HepG2 (cell line): ENCODE data around the gene TC2N. TPM values are rescaled to one million over a fixed set of nuclear protein-coding genes. Genes with fewer than 3 reads are reported as not detected.

Experiments
- ATAC-seq: fragments of 200-7000 bp; cut with Tn5 transposase; 3 replicates; pipeline ENCODE4 v1.9.1; 2020; ENCODE audit warnings: mild to moderate bottlenecking, moderate library complexity
- Bru-seq: library from RNA; stranded (reverse); fragments of 400-500 nt; gene quantifications from one replicate; lab custom pipeline; 2021; lab: Mats Ljungman, UMichigan
- BruChase-seq, 2 experiments: library from RNA; stranded (reverse); fragments of 400-500 nt; gene quantifications; one replicate each; lab custom pipeline; 2021; lab: Mats Ljungman, UMichigan
- BruUV-seq: library from RNA; stranded (reverse); fragments of 400-500 nt; replicated peaks from 2 replicates; lab custom pipeline; 2021; lab: Mats Ljungman, UMichigan
- CTCF ChIA-PET: fragments of 300-600 bp; formaldehyde crosslinking; extraction: SDS; loops from one replicate; lab custom pipeline; 2021; ENCODE audit warnings: low total read pairs, inconsistent platforms, low intra/inter-chr PET ratio; lab: Yijun Ruan, JAX
- POLR2A ChIA-PET: fragments of 350-600 bp; sonication (Branson Sonifier 250); formaldehyde crosslinking; loops from one replicate; lab custom pipeline; 2020; ENCODE audit warnings: antibody characterized with exemption, inconsistent platforms; lab: Yijun Ruan, JAX
- DNase-seq: peaks from one replicate; pipeline ENCODE4 v3.0.0-alpha.2; 2015; ENCODE audit warnings: low spot score
- FAIRE-seq: peaks from 3 replicates; lab custom pipeline; 2011; peaks lifted over from hg19 to GRCh38; lab: Jason Lieb, UNC
- H2AFZ ChIP-seq: one replicate; pipeline ENCODE4 v1.6.1; 2011; ENCODE audit warnings: low read length, inconsistent platforms
- H3K27ac ChIP-seq: fragments of 300-600 bp; 3 replicates; pipeline ENCODE4 v1.8.0; 2011; ENCODE audit warnings: mixed run types, mild to moderate bottlenecking, mixed read lengths, low read length, inconsistent platforms; ENCODE audit not compliant: insufficient read depth; ENCODE audit errors: extremely low read length
- H3K27me3 ChIP-seq, 2 experiments: fragments of 200-600 bp in 1 of 2; 2 replicates in 1 of 2; 3 replicates in 1 of 2; pipeline versions ENCODE4 v1.6.0 to v1.8.0; 2011; ENCODE audit warnings: low read length in 2 of 2, mild to moderate bottlenecking in 2 of 2, moderate library complexity in 2 of 2, inconsistent platforms in 1 of 2; ENCODE audit not compliant: insufficient read depth in 2 of 2, control insufficient read depth in 1 of 2
- H3K36me3 ChIP-seq, 2 experiments: fragments of 200-600 bp in 1 of 2; replicated peaks in 1 of 2; 2 replicates in 1 of 2; 3 replicates in 1 of 2; pipeline versions ENCODE4 v1.5.1 to v1.8.0; 2011; ENCODE audit warnings: low read length in 2 of 2, inconsistent platforms in 1 of 2; ENCODE audit not compliant: insufficient read depth in 2 of 2, control insufficient read depth in 1 of 2
- H3K4me1 ChIP-seq: 2 replicates; pipeline ENCODE4 v1.5.1; 2012; ENCODE audit warnings: low read length, inconsistent platforms; ENCODE audit not compliant: insufficient read depth
- H3K4me2 ChIP-seq: 2 replicates; pipeline ENCODE4 v1.6.0; 2011; ENCODE audit warnings: low read depth, low read length, inconsistent platforms
- H3K4me3 ChIP-seq, 3 experiments: fragments of 200-600 bp in 1 of 3; sonication (generic), shearing (Covaris generic) in 1 of 3; replicated peaks in 1 of 3; 2 replicates each; pipeline ENCODE4 v1.5.1; 2011 to 2016; ENCODE audit warnings: low read length in 3 of 3, inconsistent platforms in 2 of 3, low read depth in 2 of 3, mild to moderate bottlenecking in 2 of 3, control low read depth in 1 of 3, mixed read lengths in 1 of 3; ENCODE audit not compliant: insufficient read depth in 1 of 3
- H3K79me2 ChIP-seq: one replicate; pipeline ENCODE4 v1.6.1; 2011; ENCODE audit warnings: low read length, inconsistent platforms; ENCODE audit not compliant: insufficient read depth
- H3K9ac ChIP-seq: 2 replicates; pipeline ENCODE4 v1.6.0; 2011; ENCODE audit warnings: mild to moderate bottlenecking, low read depth, low read length, inconsistent platforms; ENCODE audit not compliant: insufficient read depth
- H3K9me3 ChIP-seq: 2 replicates; pipeline ENCODE4 v1.5.1; 2012; ENCODE audit warnings: mild to moderate bottlenecking, low read length
- H4K20me1 ChIP-seq: 2 replicates; pipeline ENCODE4 v1.6.0; 2011; ENCODE audit warnings: inconsistent platforms, mild to moderate bottlenecking, low read length, moderate library complexity; ENCODE audit not compliant: insufficient read depth
- EP300 ChIP-seq, 3 experiments: sonication (generic) in 1 of 3; formaldehyde crosslinking in 1 of 3; IDR thresholded peaks; 2 replicates each; pipeline versions ENCODE4 v1.5.1 to v1.6.1; 2011 to 2020; ENCODE audit warnings: low read depth in 2 of 3, low read length in 2 of 3, borderline replicate concordance in 1 of 3, improper control_type of control experiment in 1 of 3, mild to moderate bottlenecking in 1 of 3, missing genetic modification reagents in 1 of 3, moderate library complexity in 1 of 3
- PHF5A ChIP-seq: IDR thresholded peaks from one replicate; pipeline ENCODE4 v1.6.1; 2018; ENCODE audit warnings: low read depth, missing genetic modification reagents; ENCODE audit not compliant: unreplicated experiment
- RBM39 ChIP-seq: fragments of 200-400 bp; formaldehyde crosslinking; IDR thresholded peaks from one replicate; pipeline ENCODE4 v1.6.1; 2018; ENCODE audit warnings: antibody characterized with exemption, mild to moderate bottlenecking, low read depth, low read length; ENCODE audit not compliant: poor library complexity, severe bottlenecking
- TEAD2 ChIP-seq: sonication (generic); formaldehyde crosslinking; IDR thresholded peaks from 2 replicates; pipeline ENCODE4 v1.9.0; 2021; ENCODE audit warnings: missing genetic modification reagents
- ZBTB7A ChIP-seq: sonication (generic); formaldehyde crosslinking; IDR thresholded peaks from 2 replicates; pipeline ENCODE4 v1.8.0; 2022; ENCODE audit warnings: mild to moderate bottlenecking, missing genetic modification reagents
- ZNF550 ChIP-seq: sonication (generic); formaldehyde crosslinking; IDR thresholded peaks from 2 replicates; pipeline ENCODE4 v1.4.0; 2020; ENCODE audit warnings: mild to moderate bottlenecking, missing genetic modification reagents, borderline replicate concordance
- ZNF724P ChIP-seq: sonication (generic); formaldehyde crosslinking; IDR thresholded peaks from 2 replicates; pipeline ENCODE4 v1.8.0; 2022; ENCODE audit warnings: missing genetic modification reagents, borderline replicate concordance
- WGBS: methylation state at CpG from one replicate; pipeline ENCODE4 v1.1.6; 2017; ENCODE audit warnings: low lambda C conversion rate; 5-methylcytosine and 5-hydroxymethylcytosine counted together
- in situ Hi-C: cut with HindIII; loops from 2 replicates; pipeline ENCODE4 v1.10.0; 2017; ENCODE audit warnings: low pct_unique_long_range_greater_than_20kb; ENCODE audit not compliant: extremely low pct_ligation_motif_present
- intact Hi-C: fragments of 100-400 bp; cut with micrococcal nuclease; formaldehyde crosslinking; loops from one replicate; pipeline ENCODE4 v1.10.0; 2022; ENCODE audit not compliant: unreplicated experiment
- long read RNA-seq, 2 experiments: library from RNA in 1 of 2; library from polyadenylated mRNA in 1 of 2; stranded (forward) in 1 of 2; unstranded in 1 of 2; transcript quantifications; one replicate each; pipeline ENCODE4 v2.0.0, GENCODE V29; 2019 to 2022
- polyA minus RNA-seq, 3 experiments: library from RNA; depleted of rRNA, polyadenylated mRNA; stranded (reverse); fragments of >200 nt; gene quantifications; 2 replicates each; pipeline ENCODE4 v1.2.3, GENCODE V29; 2011; ENCODE audit warnings: low replicate concordance in 1 of 3
- polyA plus RNA-seq, 8 experiments: library from polyadenylated mRNA; depleted of rRNA in 3 of 8; stranded (reverse) in 7 of 8; unstranded in 1 of 8; fragments of >200 nt; fragmentation: Illumina TruSeq in 4 of 8; extraction: Trizol in 4 of 8; gene quantifications; 2 replicates each; pipeline versions ENCODE4 v1.2.1 to v1.2.3, GENCODE V29; 2011 to 2016; ENCODE audit warnings: low read depth in 4 of 8, missing spikeins in 1 of 8, mixed read lengths in 1 of 8; ENCODE audit not compliant: insufficient read depth in 1 of 8
- total RNA-seq, 5 experiments: library from RNA; depleted of rRNA; stranded (reverse); fragments of >200 nt; fragmentation: Illumina TruSeq; extraction: Trizol; gene quantifications; 2 replicates each; pipeline ENCODE4 v1.2.3, GENCODE V29; 2016; ENCODE audit warnings: low read depth in 1 of 5
- TF ChIP-seq, protein P1 (sequence below): sonication (generic); formaldehyde crosslinking; IDR thresholded peaks from 2 replicates; pipeline ENCODE4 v1.4.0; 2020; ENCODE audit warnings: missing genetic modification reagents
- TF ChIP-seq, protein P2 (sequence below): sonication (generic); formaldehyde crosslinking; IDR thresholded peaks from 2 replicates; pipeline ENCODE4 v1.9.0; 2021; ENCODE audit warnings: missing genetic modification reagents, borderline replicate concordance
- TF ChIP-seq, protein P3 (sequence below): sonication (generic); formaldehyde crosslinking; IDR thresholded peaks from 2 replicates; pipeline ENCODE4 v1.5.0; 2020; ENCODE audit warnings: mild to moderate bottlenecking, low read depth, missing genetic modification reagents, borderline replicate concordance

TC2N gene
- total RNA-seq (2016; rRNA removed; fragmentation: Illumina TruSeq; extraction: Trizol), result not detected in 2 replicates
- total RNA-seq (2016; cell fraction: cytosol; rRNA removed; fragmentation: Illumina TruSeq; extraction: Trizol; ENCODE audit: low read depth), result not detected in 2 replicates
- not detected in 2 replicates for total RNA-seq (2016; cell fraction: insoluble cytoplasmic fraction; rRNA removed; fragmentation: Illumina TruSeq; extraction: Trizol)
- not detected in 2 replicates for total RNA-seq (2016; cell fraction: membrane; rRNA removed; fragmentation: Illumina TruSeq; extraction: Trizol)
- not detected in 2 replicates for total RNA-seq (2016; cell fraction: nucleus; rRNA removed; fragmentation: Illumina TruSeq; extraction: Trizol)
- polyA plus RNA-seq (2011; rRNA removed), result 0.03 TPM in 1 of 2 replicates, not detected in the other
- polyA plus RNA-seq (2011; cell fraction: cytosol; rRNA removed), result 0.14 TPM in 1 of 2 replicates, not detected in the other
- polyA plus RNA-seq (2011; cell fraction: nucleus; rRNA removed), result not detected in 2 replicates
- polyA plus RNA-seq (2012), result 0.05 TPM in 1 of 2 replicates, not detected in the other
- polyA plus RNA-seq (2016; cell fraction: cytosol; fragmentation: Illumina TruSeq; extraction: Trizol; ENCODE audit: low read depth), result not detected in 2 replicates
- not detected in 2 replicates for polyA plus RNA-seq (2016; cell fraction: insoluble cytoplasmic fraction; fragmentation: Illumina TruSeq; extraction: Trizol; ENCODE audit: low read depth)
- polyA plus RNA-seq (2016; cell fraction: membrane; fragmentation: Illumina TruSeq; extraction: Trizol; ENCODE audit: low read depth), result not detected in 2 replicates
- polyA plus RNA-seq (2016; cell fraction: nucleus; fragmentation: Illumina TruSeq; extraction: Trizol; ENCODE audit: insufficient read depth, low read depth), result not detected in 2 replicates
- 9.2 TPM in 1 of 2 replicates, not detected in the other for polyA minus RNA-seq (2011; rRNA and poly(A)+ RNA removed; ENCODE audit: low replicate concordance)
- not detected in 2 replicates for polyA minus RNA-seq (2011; cell fraction: cytosol; rRNA and poly(A)+ RNA removed)
- 0.26 TPM in 1 of 2 replicates, not detected in the other for polyA minus RNA-seq (2011; cell fraction: nucleus; rRNA and poly(A)+ RNA removed)
- Bru-seq, nascent RNA, result percentile 14 among the genes with signal in this experiment
- percentile 15 among the genes with signal in this experiment for BruChase-seq, experiment 1, labeled RNA remaining after a 6-hour chase
- BruChase-seq, experiment 2, labeled RNA remaining after a 2-hour chase, result percentile 13 among the genes with signal in this experiment
- long read RNA-seq, experiment 1, result 0 reads
- long read RNA-seq, experiment 2, result 0 reads

DNA sequence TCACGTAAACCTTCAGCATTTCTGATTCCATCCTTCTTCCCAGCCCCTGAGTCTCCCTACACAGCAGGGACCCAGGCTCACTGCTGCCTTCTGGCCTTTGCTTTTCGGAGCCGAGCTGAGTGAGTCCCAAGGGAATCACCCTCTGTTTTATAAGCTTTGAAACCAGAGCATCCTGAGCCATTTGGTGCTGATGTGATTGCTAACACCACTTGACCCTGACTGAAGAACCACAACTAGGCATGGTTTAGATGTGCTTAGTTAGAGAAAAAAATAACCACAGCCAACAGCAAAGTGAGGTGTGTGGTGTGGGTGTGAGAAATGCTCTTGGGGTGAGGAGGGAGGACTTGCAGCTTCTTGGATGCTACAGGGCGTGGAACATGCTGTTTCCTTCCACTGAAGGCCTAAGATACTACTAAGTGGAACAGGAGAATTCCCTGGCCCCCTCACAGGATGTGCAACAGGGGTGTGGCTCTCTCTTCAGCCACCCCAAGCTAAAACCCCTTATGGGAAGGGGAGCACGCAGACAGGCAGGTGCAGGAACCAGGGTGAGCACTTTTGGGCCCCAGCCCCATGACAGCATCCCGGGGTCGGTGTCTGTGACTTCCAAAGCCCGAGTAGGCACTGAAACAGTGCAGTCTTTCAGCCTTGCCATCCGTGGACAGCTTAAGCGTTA, at the start of gene TC2N:
TSS of gene TC2N (minus strand) at position 221 of the 673 bp plus-strand sequence. CDS start 53,767 bp downstream, outside the sequence.
- ChIA-PET CTCF (no interaction called here), POLR2A (no interaction called here)
- TF ChIP-seq, protein P1, sequence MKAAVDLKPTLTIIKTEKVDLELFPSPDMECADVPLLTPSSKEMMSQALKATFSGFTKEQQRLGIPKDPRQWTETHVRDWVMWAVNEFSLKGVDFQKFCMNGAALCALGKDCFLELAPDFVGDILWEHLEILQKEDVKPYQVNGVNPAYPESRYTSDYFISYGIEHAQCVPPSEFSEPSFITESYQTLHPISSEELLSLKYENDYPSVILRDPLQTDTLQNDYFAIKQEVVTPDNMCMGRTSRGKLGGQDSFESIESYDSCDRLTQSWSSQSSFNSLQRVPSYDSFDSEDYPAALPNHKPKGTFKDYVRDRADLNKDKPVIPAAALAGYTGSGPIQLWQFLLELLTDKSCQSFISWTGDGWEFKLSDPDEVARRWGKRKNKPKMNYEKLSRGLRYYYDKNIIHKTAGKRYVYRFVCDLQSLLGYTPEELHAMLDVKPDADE (CRISPR knock-in tag), result no peak
- TF ChIP-seq, protein P2, sequence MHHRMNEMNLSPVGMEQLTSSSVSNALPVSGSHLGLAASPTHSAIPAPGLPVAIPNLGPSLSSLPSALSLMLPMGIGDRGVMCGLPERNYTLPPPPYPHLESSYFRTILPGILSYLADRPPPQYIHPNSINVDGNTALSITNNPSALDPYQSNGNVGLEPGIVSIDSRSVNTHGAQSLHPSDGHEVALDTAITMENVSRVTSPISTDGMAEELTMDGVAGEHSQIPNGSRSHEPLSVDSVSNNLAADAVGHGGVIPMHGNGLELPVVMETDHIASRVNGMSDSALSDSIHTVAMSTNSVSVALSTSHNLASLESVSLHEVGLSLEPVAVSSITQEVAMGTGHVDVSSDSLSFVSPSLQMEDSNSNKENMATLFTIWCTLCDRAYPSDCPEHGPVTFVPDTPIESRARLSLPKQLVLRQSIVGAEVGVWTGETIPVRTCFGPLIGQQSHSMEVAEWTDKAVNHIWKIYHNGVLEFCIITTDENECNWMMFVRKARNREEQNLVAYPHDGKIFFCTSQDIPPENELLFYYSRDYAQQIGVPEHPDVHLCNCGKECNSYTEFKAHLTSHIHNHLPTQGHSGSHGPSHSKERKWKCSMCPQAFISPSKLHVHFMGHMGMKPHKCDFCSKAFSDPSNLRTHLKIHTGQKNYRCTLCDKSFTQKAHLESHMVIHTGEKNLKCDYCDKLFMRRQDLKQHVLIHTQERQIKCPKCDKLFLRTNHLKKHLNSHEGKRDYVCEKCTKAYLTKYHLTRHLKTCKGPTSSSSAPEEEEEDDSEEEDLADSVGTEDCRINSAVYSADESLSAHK (CRISPR knock-in tag), result no peak
- TF ChIP-seq ZNF550 (CRISPR knock-in tag), result no peak
- TF ChIP-seq PHF5A, result no peak
- no peak for TF ChIP-seq RBM39
- TF ChIP-seq, protein P3, sequence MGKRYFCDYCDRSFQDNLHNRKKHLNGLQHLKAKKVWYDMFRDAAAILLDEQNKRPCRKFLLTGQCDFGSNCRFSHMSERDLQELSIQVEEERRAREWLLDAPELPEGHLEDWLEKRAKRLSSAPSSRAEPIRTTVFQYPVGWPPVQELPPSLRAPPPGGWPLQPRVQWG, result no peak
- no peak for TF ChIP-seq EP300 (IDR thresholded peaks at IDR 0.05; ENCODE audit: low read depth in 2 of 2, low read length in 2 of 2)
- TF ChIP-seq EP300 (CRISPR knock-in tag; IDR thresholded peaks at IDR 0.05; ENCODE audit: borderline replicate concordance), result no peak
- no peak for TF ChIP-seq ZNF724P
- no peak for TF ChIP-seq TEAD2
- no peak for TF ChIP-seq ZBTB7A (CRISPR knock-in tag)
- Histone ChIP-seq H3K9ac (no peak within 1 kb of the TSS), H3K4me1 (peaks cover 20% of the 10 kb centered on the region), H3K27ac (no peak within 1 kb of the TSS), H3K4me2 (no peak within 1 kb of the TSS), H3K36me3 (no peaks in the 10 kb centered on the region), H3K27me3 (peaks cover 4 to 8% of the 10 kb centered on the region in 2 experiments; a peak in 2 of 5 replicates), H4K20me1 (no peaks in the 10 kb centered on the region), H3K79me2 (no peaks in the 10 kb centered on the region), H3K4me3 (no peak within 1 kb of the TSS), H3K9me3 (no peaks in the 10 kb centered on the region), H2AFZ (no peak within 1 kb of the TSS)
- intact Hi-C loops, result no loop called here
- ATAC-seq (no peak), DNase-seq (no peak), FAIRE-seq (no peak)
- no TSS peak for BruUV-seq
- WGBS, result 59% methylated on average over 7 of the region's 10 CpGs
- in situ Hi-C loops, result no loop called here
